Posterior vena cava (tissue), 2 donors: ENCODE measurements around the gene PCP2. TPM values are rescaled to one million over a fixed set of nuclear protein-coding genes. Genes with fewer than 3 reads are reported as not detected.

Experiments
- DNase-seq: peaks from one replicate; pipeline ENCODE4 v3.0.0-alpha.2; 2020; ENCODE audit warnings: low spot score
- intact Hi-C, 2 donors: fragments of 100-400 bp; cut with DNase I; formaldehyde crosslinking; loops; one replicate each; pipeline versions ENCODE4 v1.14.1 to v1.14.2; 2022 to 2023
- total RNA-seq, 2 donors: library from RNA; stranded (reverse); fragmentation: NEBNext Ultra II Directional; extraction: Animal tissue kit (Norgen Biotek cat#: 25700); gene quantifications; one replicate each; pipeline ENCODE4 v1.2.1, GENCODE V29; 2021
- donor health status: DM: yes; HTN: yes; CAD: no.
- donor health status: DM: yes; HTN: yes; CAD: no.

The PCP2 gene
- total RNA-seq, 2 donors from 2014 or later, result not detected

DNA sequence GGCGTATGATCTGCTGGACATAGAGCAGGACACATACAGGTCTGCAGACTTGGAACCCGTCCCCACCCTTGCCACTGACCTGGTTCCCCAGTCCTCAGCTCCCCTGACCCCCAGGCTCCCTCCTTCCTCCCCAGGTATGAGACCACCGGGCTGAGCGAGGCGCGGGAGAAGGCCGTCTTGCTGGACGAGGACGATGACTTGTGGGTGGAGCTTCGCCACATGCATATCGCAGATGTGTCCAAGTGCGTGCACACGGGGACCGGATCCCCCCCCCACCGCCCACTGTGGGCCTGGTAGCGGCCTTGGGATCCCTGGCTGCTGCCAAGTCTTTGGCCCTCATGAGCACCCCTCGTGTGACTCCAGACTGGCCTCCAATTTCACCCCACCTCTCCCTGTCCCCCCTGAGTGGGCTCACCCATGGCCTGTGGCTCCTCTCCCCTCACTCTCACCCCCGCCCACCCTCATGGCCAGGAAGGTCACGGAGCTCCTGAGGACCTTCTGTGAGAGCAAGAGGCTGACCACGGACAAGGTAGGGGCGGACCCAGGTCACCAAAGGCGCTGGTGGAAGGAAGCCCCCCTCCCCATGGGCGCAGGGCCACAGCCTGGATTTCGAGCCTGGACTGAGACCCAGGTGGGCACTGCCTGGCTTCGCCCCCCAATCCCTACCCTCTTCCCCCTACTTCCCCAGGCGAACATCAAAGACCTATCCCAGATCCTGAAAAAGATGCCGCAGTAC, 8.9 kb upstream of the PCP2 start:
- intact Hi-C loops, result no loop called here
- DNase-seq, result no peak

DNA sequence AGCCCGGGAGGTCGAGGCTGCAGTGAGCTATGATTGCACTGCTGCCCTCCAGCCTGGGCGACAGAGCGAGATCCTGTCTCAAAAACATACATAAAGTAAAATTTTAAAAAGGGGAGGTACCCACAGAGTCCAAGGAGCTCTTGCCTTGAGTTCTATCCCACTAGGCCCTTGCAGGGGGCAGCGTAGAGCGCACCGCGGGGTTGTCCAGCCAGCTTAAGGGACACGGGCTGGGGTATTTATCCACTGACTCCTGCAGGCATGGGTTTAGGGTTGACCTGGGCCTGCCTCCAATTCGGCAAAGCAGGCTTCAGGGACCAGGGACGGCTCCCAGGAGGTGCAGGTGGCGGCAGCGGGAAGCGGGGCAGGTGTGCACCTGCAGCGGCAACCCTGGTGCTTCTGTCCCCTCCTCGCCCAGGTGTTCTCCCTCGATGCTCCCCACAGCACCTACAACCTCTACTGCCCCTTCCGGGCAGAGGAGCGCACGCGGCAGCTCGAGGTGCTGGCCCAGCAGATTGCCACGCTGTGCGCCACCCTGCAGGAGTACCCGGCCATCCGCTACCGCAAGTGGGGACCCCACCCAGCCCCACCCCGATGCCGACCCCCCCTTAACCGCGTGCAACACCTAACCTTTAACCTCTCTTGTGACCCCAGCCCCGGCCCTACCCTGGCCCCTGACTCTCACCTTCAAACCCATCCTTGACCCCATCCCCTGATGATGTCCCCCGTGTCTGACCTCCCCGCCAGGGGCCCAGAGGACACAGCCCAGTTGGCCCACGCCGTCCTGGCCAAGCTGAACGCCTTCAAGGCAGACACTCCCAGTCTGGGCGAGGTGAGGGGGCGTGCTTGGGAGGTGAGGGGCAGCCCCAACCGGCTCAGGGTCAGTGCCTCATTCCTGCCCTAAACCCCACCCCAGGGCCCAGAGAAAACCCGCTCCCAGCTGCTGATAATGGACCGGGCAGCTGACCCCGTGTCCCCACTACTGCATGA, 8.1 kb upstream of the PCP2 start:
- intact Hi-C loops, result no loop called here
- DNase-seq, result no peak

DNA sequence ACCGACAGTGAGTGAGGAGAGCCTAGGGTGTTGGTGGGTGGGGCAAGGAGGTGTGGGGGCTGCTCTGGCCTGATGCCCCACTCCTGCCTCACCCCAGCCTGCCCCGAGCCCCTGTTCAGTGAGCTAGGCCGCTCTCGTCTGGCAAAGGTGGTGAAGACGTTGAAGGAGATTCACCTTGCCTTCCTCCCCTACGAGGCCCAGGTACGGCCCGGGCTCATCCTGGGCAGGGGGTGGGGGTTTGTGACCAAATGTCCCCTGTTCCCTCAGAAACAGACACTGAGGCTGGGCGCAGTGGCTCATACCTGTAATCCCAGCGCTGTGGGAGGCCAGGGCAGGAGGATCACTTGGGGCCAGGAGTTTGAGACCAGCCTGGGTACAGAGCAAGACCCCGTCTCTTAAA, 7.3 kb upstream of the PCP2 start:
- DNase-seq, result no peak
- intact Hi-C loops, result no loop called here

DNA sequence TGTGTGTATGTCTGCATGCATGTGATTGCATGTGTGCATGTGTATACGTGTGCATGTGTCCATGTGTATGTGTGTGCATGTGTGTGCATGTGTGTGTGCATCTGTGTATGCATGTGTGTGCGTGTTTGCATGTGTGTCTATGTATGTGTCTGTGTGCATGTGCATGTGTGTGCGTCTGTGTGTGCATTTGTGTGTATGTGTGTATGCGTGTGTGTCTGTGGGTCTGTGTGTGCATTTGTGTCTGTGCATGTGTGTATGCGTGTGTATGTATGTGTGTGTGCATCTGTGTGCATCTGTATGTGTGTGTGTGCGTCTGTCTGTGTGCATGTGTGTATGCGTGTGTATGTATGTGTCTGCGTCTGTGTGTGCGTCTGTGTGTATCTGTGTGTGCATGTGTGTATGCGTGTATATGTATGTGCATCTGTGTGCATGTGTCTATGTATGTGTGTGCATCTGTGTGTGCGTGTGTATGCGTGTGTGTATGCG, 6.4 kb upstream of the PCP2 start:
- intact Hi-C loops, result no loop called here
- DNase-seq, result no peak

DNA sequence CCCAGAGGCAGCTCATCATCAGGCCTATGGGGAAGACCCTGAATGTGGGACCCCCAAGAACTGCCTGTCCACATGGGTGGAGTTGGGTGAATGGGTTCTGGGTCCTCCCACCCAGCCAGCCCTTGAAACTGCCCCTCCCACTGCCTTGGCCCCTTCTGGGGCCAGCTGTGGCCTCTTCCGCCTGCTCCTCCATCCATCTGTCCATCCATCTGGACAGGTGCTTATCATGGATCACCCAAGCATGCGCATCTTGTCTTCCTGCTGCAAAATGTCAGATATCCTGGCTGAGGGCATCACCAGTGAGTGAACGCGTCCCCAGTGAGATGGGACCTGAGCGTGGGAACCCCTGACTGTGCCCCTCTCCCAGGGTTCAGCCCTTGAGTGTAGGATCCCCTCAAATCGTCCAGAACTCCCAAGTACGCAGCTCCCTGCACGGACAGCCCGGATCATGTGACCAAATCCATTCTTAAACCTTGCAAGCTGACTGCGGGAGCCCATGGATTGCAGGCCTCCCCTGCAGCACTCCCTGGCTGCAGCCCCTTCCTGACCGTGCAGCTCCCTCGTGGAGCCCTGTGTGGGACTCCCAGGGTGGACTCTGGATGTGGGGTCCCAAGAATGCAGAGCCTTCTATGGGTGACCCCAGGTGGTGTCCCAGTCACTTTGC, 5.4 kb upstream of the PCP2 start:
- intact Hi-C loops, result no loop called here

DNA sequence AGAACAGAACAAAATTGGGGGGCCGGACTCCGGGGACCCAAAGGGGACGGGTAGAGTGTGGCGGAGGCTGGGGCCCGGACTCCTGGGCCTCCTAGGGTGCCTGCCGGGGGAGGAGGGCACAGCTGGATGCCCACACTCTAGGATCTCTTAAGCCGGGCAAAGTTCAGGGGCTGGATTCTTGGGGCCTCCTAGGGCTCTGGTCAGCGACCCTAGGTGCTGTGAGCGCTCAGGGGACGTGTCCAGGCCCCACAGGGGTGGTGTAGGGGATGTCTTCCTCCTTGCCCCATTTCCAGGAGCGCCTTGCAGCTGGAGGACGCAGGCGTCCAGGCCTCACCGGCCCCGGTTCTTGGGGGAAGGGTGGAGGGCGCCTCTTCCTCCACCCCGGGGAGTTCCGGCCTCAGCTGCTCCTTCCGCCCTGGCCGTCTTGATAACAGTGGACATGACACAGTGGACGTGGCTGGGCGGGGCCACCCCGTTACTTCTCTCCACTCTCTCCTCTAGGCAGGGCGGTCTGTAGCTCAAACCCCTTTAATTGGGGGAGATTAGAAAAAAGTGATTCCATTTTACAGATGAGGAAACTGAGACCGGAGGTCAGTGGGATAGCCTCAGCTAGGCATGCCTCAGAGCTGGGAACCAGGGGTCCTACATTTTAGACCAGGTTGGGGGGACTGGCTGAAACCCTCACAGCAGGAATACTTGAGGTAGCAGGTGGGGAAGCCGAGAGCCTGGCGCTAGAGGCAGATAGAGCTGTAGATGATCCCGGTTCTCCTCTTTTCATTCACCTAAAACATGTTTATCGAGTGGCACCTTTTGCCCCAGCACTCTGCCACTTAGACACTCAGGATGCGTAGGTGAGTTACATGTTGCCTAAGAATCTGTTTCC, 4.1 kb upstream of the PCP2 start:
- DNase-seq, result peak; percentile 89

More for the DNA sequence above, 5.4 kb upstream of the PCP2 start:
- DNase-seq, result no peak

DNA sequence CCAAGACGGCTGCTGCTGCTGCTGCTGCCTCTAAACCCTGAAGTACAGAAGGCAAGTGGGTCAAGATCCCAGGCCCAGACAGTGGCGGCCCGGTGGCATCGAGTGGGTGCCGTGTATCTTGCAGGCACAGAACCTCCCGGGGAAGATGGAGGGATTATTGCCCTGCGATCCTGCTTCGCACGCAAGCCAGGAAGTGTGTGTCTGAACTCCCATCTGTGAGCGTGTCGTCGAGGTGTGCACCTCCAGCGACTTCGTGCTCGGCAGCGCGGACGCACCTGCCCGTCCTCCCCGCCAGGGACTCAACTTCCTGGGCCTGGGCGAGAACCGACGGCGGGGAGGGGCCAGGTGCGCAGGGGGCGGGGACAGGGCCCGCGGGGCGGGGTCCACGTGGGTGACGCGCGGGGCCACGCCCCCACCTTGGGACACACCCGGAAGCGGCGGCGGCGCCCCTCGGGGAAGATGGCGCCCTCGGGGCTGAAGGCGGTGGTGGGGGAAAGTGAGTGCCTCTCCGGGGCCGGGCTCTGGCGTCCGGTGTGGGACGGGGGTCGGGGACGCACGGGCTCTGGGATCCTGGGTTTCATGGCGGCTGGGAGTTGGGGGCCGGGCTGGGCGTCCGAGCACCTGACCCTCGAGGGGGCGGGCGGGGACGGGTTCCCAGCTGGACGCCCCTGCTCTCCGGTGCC, 3.3 kb upstream of the PCP2 start, which contains the start of gene STXBP2:
Gene STXBP2, plus strand, starts transcription at position 420 of the 683 bp plus-strand sequence. Its CDS starts 40 bp downstream, at position 460.
- intact Hi-C loops, result no loop called here
- DNase-seq, result peak; percentile 92

More for the DNA sequence above, 4.1 kb upstream of the PCP2 start:
- intact Hi-C loops, result no loop called here

DNA sequence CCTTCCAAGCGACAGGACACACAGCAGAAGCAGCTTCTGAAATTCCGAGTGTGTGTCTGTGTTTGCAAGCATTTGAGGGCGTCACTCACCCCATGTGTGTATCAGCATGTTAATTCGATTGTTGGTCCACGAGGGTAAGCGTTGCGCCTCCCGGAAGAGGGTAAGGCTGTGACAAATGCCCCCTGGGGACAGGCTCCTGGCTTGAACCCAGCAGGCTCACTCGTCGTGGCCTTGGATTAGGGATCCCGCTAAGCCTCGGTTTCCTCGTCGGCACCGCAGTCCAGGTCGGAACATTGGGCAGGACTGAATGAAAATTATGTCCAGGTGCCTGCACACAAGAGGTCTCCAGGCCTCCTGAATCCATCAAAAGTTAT, 2.8 kb upstream of the PCP2 start:
- intact Hi-C loops, result no loop called here

DNA sequence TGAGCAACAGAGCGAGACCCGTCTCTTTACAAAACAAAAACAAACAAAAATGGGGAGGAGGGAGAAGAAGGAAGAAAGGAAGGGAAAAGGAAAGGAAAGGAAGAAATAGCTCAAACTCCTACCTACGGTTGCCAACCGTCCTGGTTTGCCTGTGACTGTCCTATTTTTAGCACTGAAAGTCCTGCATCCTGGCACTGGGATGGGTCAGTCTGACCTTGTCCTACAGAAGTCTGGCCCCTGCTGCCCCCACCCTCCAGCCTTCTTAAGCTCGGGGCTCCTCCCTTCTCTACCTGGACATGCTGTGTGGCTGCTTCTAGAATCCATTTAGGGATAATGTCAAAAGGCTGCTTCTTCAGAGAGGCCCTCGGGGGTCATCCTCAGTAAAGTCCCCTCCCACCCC, 2.2 kb upstream of the PCP2 start:
- no peak for DNase-seq
- intact Hi-C loops, result no loop called here

More for the DNA sequence above, 2.8 kb upstream of the PCP2 start:
- DNase-seq, result no peak

DNA sequence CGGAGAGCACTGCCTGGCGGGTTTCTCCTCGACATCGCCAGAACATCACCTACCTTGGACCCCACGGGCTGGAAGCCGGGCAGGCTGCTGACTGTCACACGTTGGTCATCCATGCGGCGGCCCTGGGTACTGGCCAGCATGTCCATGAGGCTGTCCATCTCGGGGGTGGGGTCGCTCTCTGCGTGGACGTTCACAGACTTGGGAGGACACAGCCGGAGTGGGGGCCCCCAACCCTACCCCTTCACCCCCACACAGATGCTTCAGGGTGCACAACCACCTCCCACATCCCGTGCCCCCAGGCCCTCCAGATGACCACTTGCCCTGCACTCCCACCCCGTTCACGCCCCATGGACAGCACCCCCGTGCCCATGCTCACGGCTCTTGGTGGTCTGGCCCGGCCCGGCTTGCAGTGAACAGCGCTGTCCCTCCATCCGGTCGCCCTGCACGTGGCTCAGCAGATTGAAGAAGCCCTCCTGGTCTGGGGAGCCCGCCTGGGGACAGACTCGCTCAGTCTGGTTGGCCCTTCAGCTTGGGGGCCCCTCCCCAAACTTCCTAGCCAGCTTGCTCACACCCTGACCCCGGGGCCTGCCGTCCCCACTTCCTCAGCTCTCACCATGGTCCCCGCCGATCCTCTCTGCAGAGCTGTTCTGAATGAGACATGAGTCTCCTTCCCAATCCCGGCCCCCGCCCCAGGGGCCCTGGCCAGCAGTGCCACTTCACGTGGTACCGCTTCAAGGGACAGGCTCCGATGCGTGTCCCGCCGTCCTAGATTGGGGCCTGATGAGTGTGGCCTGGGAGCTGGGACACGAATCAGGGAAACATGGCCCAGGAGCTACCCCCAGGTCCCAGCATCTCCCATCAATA, 947 bp downstream of the PCP2 start:
- no peak for DNase-seq
- intact Hi-C loops, result no loop called here

DNA sequence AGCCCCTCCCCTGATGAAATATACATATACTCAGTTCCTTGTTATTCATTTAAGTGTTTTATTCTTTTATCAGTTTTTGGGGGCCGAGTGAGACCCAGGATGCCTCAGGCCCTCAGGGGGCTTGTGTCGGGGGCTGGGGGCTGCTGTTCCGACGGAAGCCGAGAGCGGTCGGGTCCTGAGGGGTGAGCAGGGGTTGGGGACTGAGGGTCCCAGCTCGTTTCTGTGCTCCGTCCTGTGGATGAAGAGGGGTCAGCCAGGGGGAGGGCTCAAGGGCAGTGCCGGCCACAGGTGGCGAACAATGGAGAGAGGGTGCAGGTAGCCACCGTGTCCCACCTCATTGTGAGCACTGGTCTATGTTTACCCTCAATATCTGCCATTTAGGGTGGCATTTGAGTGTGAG, 1.9 kb downstream of the PCP2 start:
- intact Hi-C loops, result no loop called here
- no peak for DNase-seq

DNA sequence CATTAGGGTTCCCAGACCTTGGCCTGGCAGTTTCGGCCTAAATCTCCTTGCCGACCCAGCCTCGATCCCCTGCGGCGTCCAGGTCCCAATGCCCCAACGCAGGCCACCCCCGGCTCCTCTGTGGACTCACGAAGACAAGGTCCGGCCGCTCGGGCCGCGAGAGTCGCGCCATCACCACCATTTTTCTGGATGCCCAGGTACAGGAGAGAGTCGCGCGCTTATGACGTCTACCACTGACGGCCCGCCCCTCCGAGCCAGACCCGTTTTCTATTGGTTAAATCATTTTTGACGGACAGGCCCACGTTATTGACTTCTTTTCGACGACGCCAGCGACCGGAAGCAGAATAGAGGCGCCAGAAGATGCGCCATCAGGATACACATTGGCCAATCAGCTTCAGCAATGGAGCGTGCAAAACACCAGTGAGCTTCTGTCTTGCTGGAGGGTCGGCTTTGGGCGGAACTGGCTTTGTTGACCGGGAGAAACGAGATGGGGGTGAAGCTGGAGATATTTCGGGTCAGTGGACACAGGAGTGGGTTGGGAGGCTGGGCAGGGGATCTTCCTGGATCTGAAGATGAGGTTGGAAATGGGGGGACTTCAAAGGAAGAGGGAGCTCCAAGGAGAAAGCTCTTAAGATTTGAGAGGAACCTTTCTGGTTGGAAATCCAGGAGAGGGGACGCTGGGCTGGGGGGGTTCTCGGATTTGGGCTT, 4.0 kb downstream of the PCP2 start, which contains the start of the genes PET100 and XAB2:
Gene PET100, plus strand, starts transcription at position 447 of the 708 bp plus-strand sequence. Its CDS starts 41 bp downstream, at position 488.
Gene XAB2, minus strand, starts transcription at position 199 of the 708 bp plus-strand sequence. Its CDS starts 18 bp downstream, at position 181.
- intact Hi-C loops, result no loop called here

DNA sequence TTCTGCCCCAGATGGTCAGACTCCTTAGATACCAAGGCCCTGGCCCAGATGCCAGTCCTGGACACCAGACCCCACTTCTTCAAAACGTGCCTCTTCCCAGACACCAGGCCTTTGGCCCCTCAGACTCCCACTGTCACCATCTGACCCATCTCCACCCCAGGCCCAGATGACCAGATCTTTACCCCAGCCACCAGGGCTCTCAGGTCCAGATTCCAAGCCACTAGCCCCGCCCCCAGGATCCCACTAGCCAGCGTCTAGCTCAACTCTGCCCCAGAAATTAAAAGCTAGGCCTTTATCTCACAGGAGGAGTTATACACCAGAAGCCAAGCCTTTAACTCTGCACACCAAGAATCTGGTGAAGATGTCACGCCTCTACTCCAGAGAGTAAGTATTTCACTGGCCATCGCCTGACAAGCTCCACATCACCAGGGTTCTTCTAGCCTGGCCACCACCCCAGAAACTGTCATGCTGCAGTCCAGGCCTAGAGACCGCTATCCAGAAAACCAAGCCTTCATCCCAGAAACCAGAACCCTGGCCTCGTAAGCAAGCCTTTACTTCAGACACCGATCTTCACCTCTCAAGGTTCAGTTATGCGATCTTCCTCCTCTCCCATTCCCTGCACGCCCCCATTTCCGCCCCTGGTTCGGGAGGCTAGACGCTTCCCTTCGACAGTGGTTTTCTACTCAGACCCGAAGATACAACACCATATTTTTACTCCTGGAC, 4.8 kb downstream of the PCP2 start:
- DNase-seq, result no peak
- intact Hi-C loops, result no loop called here

More for the DNA sequence above, 4.0 kb downstream of the PCP2 start, which contains the start of the genes PET100 and XAB2:
- DNase-seq, result peak; percentile 98

DNA sequence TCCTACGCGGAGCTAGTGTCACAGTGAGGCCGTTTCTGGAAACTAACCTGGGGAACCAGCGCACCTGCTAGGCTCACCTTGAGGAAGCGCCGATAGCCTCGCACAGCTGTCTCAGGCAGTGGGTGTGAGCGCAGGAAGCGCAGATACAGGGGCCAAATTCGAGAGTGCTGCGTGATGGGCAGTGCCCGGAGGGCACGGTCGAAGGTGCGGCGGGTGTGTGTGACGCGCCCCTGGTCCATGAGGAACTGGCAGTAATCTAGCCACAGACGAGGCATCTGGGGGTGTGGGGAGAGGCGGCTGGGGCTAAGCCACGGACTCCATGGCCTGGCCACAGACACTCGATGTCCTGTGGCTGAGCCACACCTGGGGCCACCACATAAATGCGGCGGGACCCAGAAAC, 6.4 kb downstream of the PCP2 start:
- DNase-seq, result no peak
- intact Hi-C loops, result no loop called here

DNA sequence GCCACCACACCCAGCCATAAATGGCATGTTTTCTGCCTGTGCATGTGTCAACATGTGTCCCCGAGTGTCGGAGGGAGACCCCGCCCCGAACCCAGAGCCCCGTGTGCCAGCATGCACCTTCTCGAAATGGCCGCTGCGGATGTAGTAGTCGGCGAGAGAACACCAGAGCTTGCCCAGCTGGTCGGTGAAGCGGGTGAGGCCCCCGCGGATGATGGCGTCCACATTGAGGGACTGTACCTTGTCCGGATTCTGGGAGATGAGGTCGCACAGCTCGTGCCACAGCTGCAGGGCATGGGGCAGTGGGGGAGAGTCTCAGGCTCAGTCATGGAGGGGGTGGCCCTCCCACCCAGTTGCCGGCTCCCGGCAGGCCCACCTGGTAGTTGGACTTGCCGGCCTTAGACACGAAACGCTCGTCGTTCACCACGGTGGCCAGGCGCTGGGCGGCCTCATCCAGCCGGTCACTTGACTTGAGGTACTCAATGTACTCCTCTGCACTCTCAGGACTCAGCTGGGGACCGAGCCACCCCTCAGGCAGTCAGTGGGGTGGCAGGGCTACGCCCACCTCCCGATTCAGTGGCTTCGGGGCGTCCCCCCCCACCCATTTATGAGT, 7.7 kb downstream of the PCP2 start:
- intact Hi-C loops, result no loop called here
- DNase-seq, result peak; percentile 72
